ENCODE data around the gene ITSN1. TPM values are rescaled to one million over a fixed set of nuclear protein-coding genes. Genes with fewer than 3 reads are reported as not detected.

Gene ITSN1
- total and polyA plus RNA-seq, 2 donors from 2014 or later, result 8.1 to 42.5 TPM

GRCh38 chr21:33940164-33940880 lies 298.0 kb downstream of the ITSN1 start:
- Histone ChIP-seq H3K9ac (ENCODE audit: low read length in 3 of 3) (no peak overlapping the region), H3K36me3 (ENCODE audit: control insufficient read depth in 2 of 3, insufficient read depth in 3 of 3, low read length in 3 of 3) (no peaks in the 10 kb centered on the region), H3K27ac (ENCODE audit: low read depth in 2 of 2, low read length in 2 of 2) (no peak overlapping the region), H3K4me1 (ENCODE audit: control insufficient read depth in 2 of 3, insufficient read depth in 2 of 3, low read depth in 1 of 3, low read length in 3 of 3) (peaks cover 0 to 3% (median 0%) of the 10 kb centered on the region in 3 donors), H3K4me3 (ENCODE audit: low read length in 3 of 3) (no peak overlapping the region), H3K9me3 (ENCODE audit: control insufficient read depth in 2 of 3, insufficient read depth in 1 of 3, low read length in 3 of 3) (no peaks in the 10 kb centered on the region), H3K27me3 (ENCODE audit: control insufficient read depth, insufficient read depth, low read length) (no peaks in the 10 kb centered on the region)
- DNase-seq, result no peak
- intact Hi-C loops (cut with DNase I), result no loop called here
- TF ChIP-seq CTCF (IDR thresholded peaks at IDR 0.05; ENCODE audit: borderline replicate concordance, extremely low read depth, insufficient read depth), result no peak
- no peak for FAIRE-seq

GRCh38 chr21:33940881-33941245 lies 298.6 kb downstream of the ITSN1 start:
- Histone ChIP-seq H3K9ac (ENCODE audit: low read length in 3 of 3) (no peak overlapping the region), H3K4me1 (ENCODE audit: control insufficient read depth in 2 of 3, insufficient read depth in 2 of 3, low read depth in 1 of 3, low read length in 3 of 3) (peaks cover 0 to 3% (median 0%) of the 10 kb centered on the region in 3 donors), H3K4me3 (ENCODE audit: low read length in 3 of 3) (no peak overlapping the region), H3K27ac (ENCODE audit: low read depth in 2 of 2, low read length in 2 of 2) (no peak overlapping the region), H3K27me3 (ENCODE audit: control insufficient read depth, insufficient read depth, low read length) (no peaks in the 10 kb centered on the region), H3K36me3 (ENCODE audit: control insufficient read depth in 2 of 3, insufficient read depth in 3 of 3, low read length in 3 of 3) (no peaks in the 10 kb centered on the region), H3K9me3 (ENCODE audit: control insufficient read depth in 2 of 3, insufficient read depth in 1 of 3, low read length in 3 of 3) (no peaks in the 10 kb centered on the region)
- no peak for TF ChIP-seq CTCF (IDR thresholded peaks at IDR 0.05; ENCODE audit: borderline replicate concordance, extremely low read depth, insufficient read depth)
- DNase-seq (no peak), FAIRE-seq (no peak)
- intact Hi-C loops (cut with DNase I), result no loop called here

GRCh38 chr21:33942426-33942825 lies 300.1 kb downstream of the ITSN1 start:
- no peak for DNase-seq
- Histone ChIP-seq H3K27me3 (ENCODE audit: control insufficient read depth, insufficient read depth, low read length) (no peaks in the 10 kb centered on the region), H3K36me3 (ENCODE audit: control insufficient read depth in 2 of 3, insufficient read depth in 3 of 3, low read length in 3 of 3) (no peaks in the 10 kb centered on the region), H3K27ac (ENCODE audit: low read depth in 2 of 2, low read length in 2 of 2) (no peak overlapping the region), H3K4me3 (ENCODE audit: low read length in 3 of 3) (no peak overlapping the region), H3K4me1 (ENCODE audit: control insufficient read depth in 2 of 3, insufficient read depth in 2 of 3, low read depth in 1 of 3, low read length in 3 of 3) (peaks cover 0 to 4% (median 3%) of the 10 kb centered on the region in 3 donors), H3K9ac (ENCODE audit: low read length in 3 of 3) (no peak overlapping the region), H3K9me3 (ENCODE audit: control insufficient read depth in 2 of 3, insufficient read depth in 1 of 3, low read length in 3 of 3) (no peaks in the 10 kb centered on the region)
- intact Hi-C loops (cut with DNase I), result no loop called here
- no peak for FAIRE-seq
- no peak for TF ChIP-seq CTCF (IDR thresholded peaks at IDR 0.05; ENCODE audit: borderline replicate concordance, extremely low read depth, insufficient read depth)
